Endothelial cell (in vitro differentiated cells): ENCODE measurements around the gene HIVEP3. TPM values are rescaled to one million over a fixed set of nuclear protein-coding genes. Genes with fewer than 3 reads are reported as not detected.

Source experiments
- DNase-seq: peaks from one replicate; pipeline ENCODE4 v3.0.0; 2021; ENCODE audit warnings: low spot score
- H3K27ac Mint-ChIP-seq: one replicate; pipeline ENCODE4 v1.8.0; 2021; ENCODE audit warnings: mixed read lengths, inconsistent platforms; ENCODE audit not compliant: unreplicated experiment
- H3K27me3 Mint-ChIP-seq: one replicate; pipeline ENCODE4 v1.8.0; 2021; ENCODE audit warnings: mild to moderate bottlenecking, moderate library complexity, mixed read lengths, inconsistent platforms; ENCODE audit not compliant: unreplicated experiment
- H3K36me3 Mint-ChIP-seq: one replicate; pipeline ENCODE4 v1.8.0; 2021; ENCODE audit warnings: mild to moderate bottlenecking, low read depth, mixed read lengths, inconsistent platforms; ENCODE audit not compliant: unreplicated experiment
- H3K4me1 Mint-ChIP-seq: one replicate; pipeline ENCODE4 v1.8.0; 2021; ENCODE audit warnings: mild to moderate bottlenecking, mixed read lengths, inconsistent platforms; ENCODE audit not compliant: unreplicated experiment
- H3K4me3 Mint-ChIP-seq: one replicate; pipeline ENCODE4 v1.8.0; 2021; ENCODE audit warnings: mild to moderate bottlenecking, mixed read lengths, inconsistent platforms; ENCODE audit not compliant: unreplicated experiment
- H3K9me3 Mint-ChIP-seq: one replicate; pipeline ENCODE4 v1.8.0; 2021; ENCODE audit warnings: mixed read lengths, inconsistent platforms; ENCODE audit not compliant: unreplicated experiment
- total RNA-seq: library from RNA; stranded (reverse); fragmentation: NEBNext Ultra II Directional; extraction: Animal tissue kit (Norgen Biotek cat#: 25700); gene quantifications from one replicate; pipeline ENCODE4 v1.2.1, GENCODE V29; 2021; ENCODE audit not compliant: unreplicated experiment
- TF ChIP-seq, protein P1 (sequence below): fragments of 200-600 bp; sonication (generic); IDR thresholded peaks from one replicate; pipeline ENCODE4 v1.5.0; 2021; ENCODE audit warnings: antibody characterized with exemption; ENCODE audit not compliant: unreplicated experiment

The HIVEP3 gene
- total RNA-seq, 1 donor from 2014 or later: 8.9 TPM

DNA sequence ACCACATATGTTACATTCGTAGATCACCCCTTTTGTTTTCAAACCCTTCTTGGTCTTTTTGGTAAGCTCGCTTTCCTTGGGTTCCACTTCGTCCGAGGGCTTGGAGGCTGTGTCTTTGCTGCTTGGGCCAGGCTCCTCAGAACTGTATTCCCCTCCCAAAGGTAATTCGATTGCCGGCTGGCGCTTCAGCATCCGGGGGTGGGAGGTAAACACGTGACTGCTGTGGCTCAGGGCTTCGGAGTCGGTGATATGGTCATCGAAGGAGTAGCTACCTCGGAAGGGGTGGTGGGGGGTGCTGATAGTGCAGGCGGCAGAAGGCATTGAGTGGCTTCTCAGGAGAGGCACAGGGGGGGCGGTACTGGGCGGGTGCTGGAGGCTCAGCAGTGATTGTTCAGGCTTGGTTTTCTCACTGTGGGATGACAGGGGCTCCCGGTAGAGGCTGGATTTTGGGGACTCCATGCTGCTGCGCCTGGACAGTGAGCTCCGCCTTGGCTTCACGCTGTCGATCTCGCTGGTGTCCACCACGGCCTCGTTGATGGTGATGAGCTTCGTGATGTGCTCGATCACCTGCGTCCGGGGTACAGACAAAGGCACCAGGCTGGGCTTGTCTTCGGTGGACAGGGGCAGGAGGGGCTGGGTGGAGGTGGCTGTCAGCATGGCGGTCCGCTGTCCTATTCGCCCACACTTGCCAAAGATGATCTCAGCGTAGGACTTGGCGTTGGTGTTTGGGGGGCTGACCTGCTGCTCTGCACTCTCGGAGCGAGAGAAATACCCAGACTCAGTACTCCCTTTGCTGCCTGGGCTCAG is 335.7 kb downstream of the HIVEP3 start:
- Mint-ChIP-seq H3K4me3 (no peak overlapping the region), H3K9me3 (no peaks in the 10 kb centered on the region), H3K27me3 (peaks cover 6% of the 10 kb centered on the region), H3K36me3 (peaks cover 3% of the 10 kb centered on the region), H3K27ac (no peak overlapping the region), H3K4me1 (peaks cover 8% of the 10 kb centered on the region)
- no peak for DNase-seq
- TF ChIP-seq, protein P1, sequence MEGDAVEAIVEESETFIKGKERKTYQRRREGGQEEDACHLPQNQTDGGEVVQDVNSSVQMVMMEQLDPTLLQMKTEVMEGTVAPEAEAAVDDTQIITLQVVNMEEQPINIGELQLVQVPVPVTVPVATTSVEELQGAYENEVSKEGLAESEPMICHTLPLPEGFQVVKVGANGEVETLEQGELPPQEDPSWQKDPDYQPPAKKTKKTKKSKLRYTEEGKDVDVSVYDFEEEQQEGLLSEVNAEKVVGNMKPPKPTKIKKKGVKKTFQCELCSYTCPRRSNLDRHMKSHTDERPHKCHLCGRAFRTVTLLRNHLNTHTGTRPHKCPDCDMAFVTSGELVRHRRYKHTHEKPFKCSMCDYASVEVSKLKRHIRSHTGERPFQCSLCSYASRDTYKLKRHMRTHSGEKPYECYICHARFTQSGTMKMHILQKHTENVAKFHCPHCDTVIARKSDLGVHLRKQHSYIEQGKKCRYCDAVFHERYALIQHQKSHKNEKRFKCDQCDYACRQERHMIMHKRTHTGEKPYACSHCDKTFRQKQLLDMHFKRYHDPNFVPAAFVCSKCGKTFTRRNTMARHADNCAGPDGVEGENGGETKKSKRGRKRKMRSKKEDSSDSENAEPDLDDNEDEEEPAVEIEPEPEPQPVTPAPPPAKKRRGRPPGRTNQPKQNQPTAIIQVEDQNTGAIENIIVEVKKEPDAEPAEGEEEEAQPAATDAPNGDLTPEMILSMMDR: no peak

DNA sequence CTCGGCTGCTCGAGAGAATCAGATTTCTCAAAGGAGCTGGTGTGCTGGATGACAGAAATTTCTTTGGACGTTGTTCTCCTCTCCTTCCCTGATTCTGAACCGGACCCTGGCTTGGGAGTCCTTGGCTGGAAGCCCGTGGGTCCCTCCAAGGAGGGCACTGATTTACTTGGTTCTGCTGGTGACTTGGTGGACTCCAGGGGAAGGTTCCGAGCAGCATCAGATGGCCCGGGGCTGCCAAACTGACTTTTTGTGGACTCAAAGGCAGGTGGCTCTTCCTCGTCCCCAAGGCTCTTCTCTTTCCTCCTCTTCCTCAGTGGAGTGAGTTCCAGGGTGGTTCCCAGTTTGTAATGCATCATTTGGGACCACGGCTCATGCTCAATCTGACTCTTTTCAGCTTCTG is 336.4 kb downstream of the HIVEP3 start:
- Mint-ChIP-seq H3K4me3 (no peak overlapping the region), H3K36me3 (peaks cover 3% of the 10 kb centered on the region), H3K4me1 (peaks cover 8% of the 10 kb centered on the region), H3K27ac (no peak overlapping the region), H3K27me3 (peaks cover 4% of the 10 kb centered on the region), H3K9me3 (no peaks in the 10 kb centered on the region)
- DNase-seq: no peak
- TF ChIP-seq, protein P1: no peak

DNA sequence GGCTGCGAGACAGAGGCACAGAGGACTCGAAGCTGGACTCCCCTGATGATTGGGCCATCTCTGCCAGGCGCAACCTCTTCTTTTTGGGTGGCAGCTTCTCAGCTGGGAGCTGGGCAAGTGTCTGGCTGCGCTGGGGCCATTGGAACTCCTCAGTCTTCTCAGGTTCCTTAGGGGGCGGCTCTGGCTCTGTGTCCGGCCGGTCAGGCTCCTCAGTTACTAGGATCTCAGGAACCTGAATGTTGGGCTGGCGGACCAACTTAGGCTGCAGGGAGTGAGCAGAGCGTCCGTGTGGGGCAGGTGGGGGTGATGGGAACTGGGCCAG is 336.8 kb downstream of the HIVEP3 start:
- no peak overlapping the region for H3K27ac Mint-ChIP-seq
- H3K36me3 Mint-ChIP-seq: peaks cover 3% of the 10 kb centered on the region
- H3K9me3 Mint-ChIP-seq: no peaks in the 10 kb centered on the region
- peaks cover 4% of the 10 kb centered on the region for H3K27me3 Mint-ChIP-seq
- peaks cover 8% of the 10 kb centered on the region for H3K4me1 Mint-ChIP-seq
- TF ChIP-seq, protein P1: no peak
- no peak for DNase-seq
- H3K4me3 Mint-ChIP-seq: no peak overlapping the region

DNA sequence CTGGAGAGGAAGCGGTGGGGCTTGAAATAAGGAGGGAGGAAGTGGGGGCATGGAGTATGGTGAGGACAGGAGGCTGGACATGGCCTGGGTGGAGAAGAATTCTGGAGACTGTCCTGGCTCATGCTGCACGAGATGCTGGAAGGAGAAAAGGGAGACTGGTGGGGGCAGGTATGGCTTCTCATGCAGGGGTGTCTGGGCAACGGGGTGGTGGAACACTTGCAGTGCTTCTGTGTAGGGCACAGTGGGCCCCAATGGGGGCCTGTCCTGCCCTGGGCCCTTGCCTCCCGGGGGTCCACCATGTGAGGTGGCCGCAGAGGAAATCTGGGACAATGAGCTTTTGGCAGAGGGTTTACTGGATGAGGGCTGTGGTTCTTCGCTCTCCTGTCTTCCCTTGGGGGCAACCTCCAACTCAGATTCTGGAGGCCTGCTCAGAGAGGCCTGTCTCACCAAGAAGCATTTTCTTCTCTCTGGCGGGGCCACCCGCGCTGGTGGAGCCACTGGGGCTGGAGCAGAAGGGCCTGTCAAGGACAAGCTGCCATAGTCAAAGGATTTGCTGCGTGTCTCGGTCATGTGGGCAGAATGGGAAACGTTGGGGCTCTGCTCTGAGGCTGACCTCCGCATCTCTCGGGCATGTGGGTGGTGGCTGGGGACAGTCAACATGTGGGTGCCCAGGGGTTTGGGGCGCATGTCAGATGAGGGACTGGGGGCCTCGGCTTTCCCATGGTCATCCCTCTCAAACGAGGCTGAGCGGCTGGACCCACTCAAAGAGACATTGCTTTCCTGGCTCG is 337.3 kb downstream of the HIVEP3 start:
- TF ChIP-seq, protein P1: no peak
- DNase-seq: no peak
- H3K4me3 Mint-ChIP-seq: no peak overlapping the region
- H3K27me3 Mint-ChIP-seq: peaks cover 4% of the 10 kb centered on the region
- H3K36me3 Mint-ChIP-seq: peaks cover 3% of the 10 kb centered on the region
- no peaks in the 10 kb centered on the region for H3K9me3 Mint-ChIP-seq
- H3K4me1 Mint-ChIP-seq: peaks cover 8% of the 10 kb centered on the region
- no peak overlapping the region for H3K27ac Mint-ChIP-seq
